HG02970 (cell line): Measurements from ENCODE around the gene SIPA1L3.

Experiments
- ATAC-seq: cut with Tn5 transposase; IDR thresholded peaks from one replicate; pipeline ENCODE4 v1.9.1; 2021; ENCODE audit warnings: mild to moderate bottlenecking, moderate library complexity, moderate number of reproducible peaks; ENCODE audit not compliant: unreplicated experiment, low FRiP score

The SIPA1L3 gene

GRCh38 chr19:38250821-38251563 is 344.0 kb downstream of the SIPA1L3 start:
- ATAC-seq: no peak

GRCh38 chr19:38251564-38252051 is 344.6 kb downstream of the SIPA1L3 start:
- no peak for ATAC-seq

GRCh38 chr19:38252385-38252784 is 345.4 kb downstream of the SIPA1L3 start:
- no peak for ATAC-seq

- ATAC-seq: no peak
Observed at GRCh38 chr19:38252941-38253691, 346.1 kb downstream of the SIPA1L3 start.

- no peak for ATAC-seq
Observed at GRCh38 chr19:38253788-38254187, 346.8 kb downstream of the SIPA1L3 start.

- ATAC-seq: no peak
Observed at GRCh38 chr19:38255383-38256014, 348.5 kb downstream of the SIPA1L3 start.
